Neuron (in vitro differentiated cells): ENCODE results near the gene GPC5.
"Not testable (repeated sequence)": the region's sequence is repeated elsewhere in the genome, so short reads cannot be mapped to it uniquely, and the experiment has no call there.

Source experiments
- H2AFZ ChIP-seq: one replicate; pipeline ENCODE4 v1.6.1; 2013; ENCODE audit warnings: low read depth, mild to moderate bottlenecking, inconsistent platforms, low read length, moderate library complexity
- H3K27me3 ChIP-seq: one replicate; pipeline ENCODE4 v1.6.1; 2013; ENCODE audit warnings: low read length; ENCODE audit not compliant: insufficient read depth
- H3K36me3 ChIP-seq: one replicate; pipeline ENCODE4 v1.6.1; 2013; ENCODE audit warnings: low read length; ENCODE audit not compliant: insufficient read depth
- H3K4me1 ChIP-seq: one replicate; pipeline ENCODE4 v1.6.1; 2013; ENCODE audit warnings: low read length; ENCODE audit not compliant: insufficient read depth
- H3K4me3 ChIP-seq: 2 replicates; pipeline ENCODE4 v1.5.1; 2013; ENCODE audit warnings: mild to moderate bottlenecking, low read length, moderate library complexity
- H3K9me3 ChIP-seq: one replicate; pipeline ENCODE4 v1.6.1; 2013; ENCODE audit warnings: low read length

Gene GPC5

DNA sequence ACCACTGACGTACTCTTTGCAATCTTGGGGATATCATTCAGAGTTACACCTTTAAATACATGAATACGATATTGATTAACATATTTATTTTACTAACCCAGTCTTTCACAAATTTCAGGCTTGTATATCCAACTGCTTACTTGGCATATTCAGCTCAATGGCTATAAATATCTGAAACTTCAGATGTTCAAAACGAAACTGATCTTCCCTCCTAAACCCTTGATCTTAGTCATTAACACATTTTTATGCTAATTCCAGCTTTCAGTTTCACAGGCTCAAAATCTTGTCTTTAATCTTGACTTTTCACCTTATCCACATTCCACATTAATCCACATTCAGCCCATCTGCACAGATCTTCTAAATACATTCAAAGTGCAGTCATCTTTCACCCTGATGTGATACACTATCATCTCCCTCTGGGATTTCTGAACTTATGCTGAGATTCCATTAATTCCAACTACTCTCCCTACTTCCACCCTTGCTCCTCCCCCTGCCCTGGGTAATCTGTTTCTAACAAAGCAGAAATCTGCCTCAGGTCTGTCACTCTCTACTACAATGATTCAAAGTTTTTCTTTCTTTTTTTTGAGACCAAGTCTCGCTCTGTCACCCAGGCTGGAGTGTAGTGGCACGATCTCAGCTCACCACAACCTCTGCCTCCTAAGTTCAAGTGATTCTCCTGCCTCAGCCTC lies 387.2 kb downstream of the GPC5 start:
- no peak overlapping the region for H3K4me3 ChIP-seq
- H3K27me3 ChIP-seq, result no peaks in the 10 kb centered on the region
- no peak overlapping the region for H2AFZ ChIP-seq
- no peaks in the 10 kb centered on the region for H3K9me3 ChIP-seq
- no peaks in the 10 kb centered on the region for H3K36me3 ChIP-seq
- H3K4me1 ChIP-seq, result no peaks in the 10 kb centered on the region

DNA sequence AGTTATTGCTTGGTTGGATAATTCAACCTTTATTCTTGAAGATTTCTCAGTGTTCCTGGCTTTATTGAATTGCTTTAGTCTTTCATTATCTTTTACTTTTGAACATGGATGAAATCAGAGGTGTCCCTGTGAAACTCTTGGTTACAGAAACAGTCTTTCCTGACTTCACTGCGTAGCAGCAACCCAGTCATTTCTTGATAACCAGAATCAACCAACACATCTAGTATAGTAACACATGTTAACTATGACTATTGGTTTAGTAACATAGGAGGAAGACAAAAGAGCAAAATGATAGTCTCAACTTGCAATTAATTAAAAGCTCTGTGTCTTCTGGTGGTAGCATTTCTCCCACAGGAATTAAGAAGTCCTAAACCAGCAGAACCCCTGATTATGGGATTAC lies 393.6 kb downstream of the GPC5 start:
- Histone ChIP-seq H3K4me1 (no peaks in the 10 kb centered on the region), H3K4me3 (no peak overlapping the region), H2AFZ (no peak overlapping the region), H3K36me3 (no peaks in the 10 kb centered on the region), H3K9me3 (no peaks in the 10 kb centered on the region), H3K27me3 (no peaks in the 10 kb centered on the region)

DNA sequence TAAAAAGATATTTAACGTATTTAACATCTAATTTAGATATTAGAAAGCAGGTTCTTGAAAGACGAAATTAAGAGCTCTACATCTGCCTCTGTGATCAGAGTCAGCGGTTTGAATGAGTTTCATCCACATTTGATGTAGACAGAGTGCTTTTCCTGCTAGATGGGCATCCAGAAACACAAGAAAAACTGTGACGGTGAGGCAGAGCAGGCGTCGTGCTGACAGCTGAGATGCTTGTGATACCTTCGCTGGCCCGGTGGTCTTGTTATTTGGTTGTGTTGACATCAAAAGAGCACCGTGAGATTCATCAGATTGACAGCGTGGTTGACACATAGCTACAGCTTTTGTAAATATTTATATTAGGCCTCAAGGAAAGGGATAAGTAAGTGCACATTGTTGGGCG lies 399.1 kb downstream of the GPC5 start:
- H3K36me3 ChIP-seq, result no peaks in the 10 kb centered on the region
- H3K4me3 ChIP-seq, result no peak overlapping the region
- H3K9me3 ChIP-seq, result no peaks in the 10 kb centered on the region
- no peaks in the 10 kb centered on the region for H3K4me1 ChIP-seq
- H2AFZ ChIP-seq, result no peak overlapping the region
- no peaks in the 10 kb centered on the region for H3K27me3 ChIP-seq

DNA sequence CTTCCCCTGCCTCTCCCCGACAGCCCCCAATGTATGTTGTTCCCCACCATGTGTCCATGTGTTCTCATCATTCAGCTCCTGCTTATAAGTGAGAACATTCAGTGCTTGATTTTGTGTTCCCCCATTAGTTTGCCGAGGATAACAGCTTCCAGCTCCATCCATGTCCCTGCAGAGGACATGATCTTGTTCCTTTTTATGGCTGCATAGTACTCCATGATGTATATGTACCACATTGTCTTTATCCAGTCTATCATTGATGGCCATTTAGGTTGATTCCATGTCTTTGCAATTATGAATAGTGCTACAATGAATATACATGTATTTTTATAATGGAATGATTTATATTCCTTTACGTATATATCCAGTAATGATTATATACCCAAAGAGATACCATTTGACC lies 399.9 kb downstream of the GPC5 start:
- not testable (repeated sequence) for H3K27me3 ChIP-seq, H2AFZ ChIP-seq, H3K4me1 ChIP-seq, H3K36me3 ChIP-seq, H3K9me3 ChIP-seq, H3K4me3 ChIP-seq

GRCh38 chr13:91801772-91802171 lies 403.4 kb downstream of the GPC5 start:
- not testable (repeated sequence) for H3K9me3 ChIP-seq, H3K27me3 ChIP-seq, H2AFZ ChIP-seq, H3K36me3 ChIP-seq, H3K4me1 ChIP-seq, H3K4me3 ChIP-seq

DNA sequence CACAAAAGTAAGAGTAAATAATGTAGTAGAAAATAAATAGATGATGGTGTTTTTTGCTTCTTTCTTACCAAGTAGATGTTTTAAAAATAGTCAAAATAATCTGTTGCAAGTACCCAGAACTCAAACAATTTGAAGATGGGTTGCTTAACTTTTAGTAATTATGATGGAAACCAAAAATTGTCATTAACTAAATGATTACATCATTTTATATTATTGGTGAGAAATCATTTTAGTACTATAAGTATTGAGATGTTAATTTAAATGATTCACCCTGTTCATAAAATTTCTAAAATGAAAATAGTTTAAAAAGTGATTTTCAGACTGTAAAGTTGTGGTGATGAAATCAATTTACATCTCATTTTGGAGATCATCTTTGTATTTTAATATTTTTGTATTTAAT lies 404.5 kb downstream of the GPC5 start:
- H3K4me3 ChIP-seq, result no peak overlapping the region
- H2AFZ ChIP-seq, result no peak overlapping the region
- no peaks in the 10 kb centered on the region for H3K36me3 ChIP-seq
- H3K4me1 ChIP-seq, result no peaks in the 10 kb centered on the region
- no peaks in the 10 kb centered on the region for H3K9me3 ChIP-seq
- H3K27me3 ChIP-seq, result no peaks in the 10 kb centered on the region

GRCh38 chr13:91804724-91805123 lies 406.3 kb downstream of the GPC5 start:
- H3K9me3 ChIP-seq, result no peaks in the 10 kb centered on the region
- no peaks in the 10 kb centered on the region for H3K27me3 ChIP-seq
- H3K4me3 ChIP-seq, result no peak overlapping the region
- H3K4me1 ChIP-seq, result no peaks in the 10 kb centered on the region
- H3K36me3 ChIP-seq, result no peaks in the 10 kb centered on the region
- no peak overlapping the region for H2AFZ ChIP-seq

- no peak overlapping the region for H2AFZ ChIP-seq
- H3K9me3 ChIP-seq, result no peaks in the 10 kb centered on the region
- no peaks in the 10 kb centered on the region for H3K27me3 ChIP-seq
- no peak overlapping the region for H3K4me3 ChIP-seq
- H3K36me3 ChIP-seq, result no peaks in the 10 kb centered on the region
- H3K4me1 ChIP-seq, result no peaks in the 10 kb centered on the region
Measured at GRCh38 chr13:91805605-91806004, 407.2 kb downstream of the GPC5 start.

DNA sequence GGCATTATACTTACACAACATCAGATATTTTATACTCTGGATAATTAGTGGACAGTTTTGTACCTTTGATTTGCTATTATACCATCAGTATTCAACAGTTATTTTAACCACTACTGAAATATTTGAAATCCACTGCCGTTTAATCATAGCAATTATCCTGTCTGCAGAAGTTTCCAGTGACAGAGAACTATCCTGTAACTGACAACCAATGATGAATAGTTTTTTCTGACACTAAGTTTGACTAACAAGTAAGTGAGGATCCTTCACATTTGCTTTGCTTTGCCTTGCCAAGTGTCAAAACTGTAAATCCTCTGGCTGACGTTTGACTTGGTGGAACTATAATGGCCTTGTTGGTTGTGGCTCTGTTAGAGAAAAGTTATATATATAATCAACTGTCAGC lies 410.7 kb downstream of the GPC5 start:
- no peak overlapping the region for H2AFZ ChIP-seq
- no peaks in the 10 kb centered on the region for H3K27me3 ChIP-seq
- H3K4me3 ChIP-seq, result no peak overlapping the region
- no peaks in the 10 kb centered on the region for H3K36me3 ChIP-seq
- H3K9me3 ChIP-seq, result no peaks in the 10 kb centered on the region
- H3K4me1 ChIP-seq, result no peaks in the 10 kb centered on the region

DNA sequence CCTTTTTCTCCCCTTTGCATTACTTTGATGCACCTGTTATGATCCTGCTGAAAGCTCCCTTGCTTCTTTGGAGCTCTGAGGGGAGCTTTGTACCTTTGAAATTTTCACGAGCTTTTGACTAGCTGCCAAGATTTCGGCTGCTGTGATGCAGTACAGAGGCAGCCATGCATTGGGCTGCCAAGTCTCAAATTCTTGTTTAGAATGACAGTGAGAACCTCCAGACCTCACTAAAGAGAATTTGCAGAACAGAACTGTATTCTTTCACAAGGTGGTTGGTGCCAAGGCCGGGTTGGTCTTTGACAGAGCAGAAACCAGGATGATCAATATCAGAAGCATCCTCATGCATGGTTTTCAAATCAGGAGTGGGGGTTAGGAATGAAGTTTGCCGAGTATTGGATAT lies 414.8 kb downstream of the GPC5 start:
- no peak overlapping the region for H3K4me3 ChIP-seq
- no peaks in the 10 kb centered on the region for H3K36me3 ChIP-seq
- no peaks in the 10 kb centered on the region for H3K9me3 ChIP-seq
- H2AFZ ChIP-seq, result no peak overlapping the region
- no peaks in the 10 kb centered on the region for H3K27me3 ChIP-seq
- no peaks in the 10 kb centered on the region for H3K4me1 ChIP-seq

DNA sequence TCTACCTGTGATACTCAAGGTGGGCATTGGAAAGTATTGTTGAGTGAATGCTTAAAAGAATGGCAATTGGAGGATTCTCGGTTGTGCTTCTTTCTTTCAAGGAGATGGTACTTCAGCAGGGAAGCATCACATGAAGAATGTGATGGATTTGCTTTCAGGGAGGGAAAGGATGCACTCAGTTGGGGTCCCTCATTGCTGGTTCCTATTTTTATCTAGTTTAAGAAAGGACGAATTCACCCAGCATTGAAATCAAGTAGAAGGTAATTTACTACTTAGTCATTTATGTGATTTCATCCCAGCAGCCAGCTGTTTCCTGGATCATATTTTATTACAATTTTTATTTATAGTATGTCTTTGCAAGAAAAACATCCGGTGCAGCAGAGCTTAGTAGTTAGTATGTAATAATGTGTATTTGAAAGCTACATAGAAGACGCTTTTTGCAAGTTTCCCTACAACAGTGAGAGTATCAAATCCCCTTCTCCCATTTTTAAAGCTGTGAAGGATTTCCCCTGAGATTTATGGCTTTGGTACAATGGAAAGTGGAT lies 417.9 kb downstream of the GPC5 start:
- Histone ChIP-seq H3K4me1 (no peaks in the 10 kb centered on the region), H3K36me3 (no peaks in the 10 kb centered on the region), H2AFZ (no peak overlapping the region), H3K4me3 (no peak overlapping the region), H3K9me3 (no peaks in the 10 kb centered on the region), H3K27me3 (no peaks in the 10 kb centered on the region)

DNA sequence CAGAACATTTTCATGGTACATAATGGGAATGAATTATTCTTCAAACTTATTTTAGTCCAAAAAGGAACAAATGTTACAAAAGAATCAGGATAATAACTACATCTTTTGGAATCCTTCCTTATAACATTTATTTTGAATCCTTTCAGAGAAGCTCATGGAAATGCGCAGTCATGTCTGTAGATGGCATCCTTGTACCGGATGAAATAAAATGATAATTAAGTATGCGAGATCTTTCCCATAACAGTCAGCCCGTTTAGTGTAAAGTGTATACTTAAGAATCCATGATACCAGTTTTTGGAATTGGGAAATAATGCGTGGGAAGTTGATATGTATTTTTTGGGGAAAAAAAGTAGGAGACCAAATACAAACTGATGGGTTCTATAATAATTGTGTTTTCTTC lies 418.8 kb downstream of the GPC5 start:
- Histone ChIP-seq H3K36me3 (no peaks in the 10 kb centered on the region), H3K27me3 (no peaks in the 10 kb centered on the region), H3K9me3 (no peaks in the 10 kb centered on the region), H3K4me3 (no peak overlapping the region), H2AFZ (no peak overlapping the region), H3K4me1 (no peaks in the 10 kb centered on the region)

DNA sequence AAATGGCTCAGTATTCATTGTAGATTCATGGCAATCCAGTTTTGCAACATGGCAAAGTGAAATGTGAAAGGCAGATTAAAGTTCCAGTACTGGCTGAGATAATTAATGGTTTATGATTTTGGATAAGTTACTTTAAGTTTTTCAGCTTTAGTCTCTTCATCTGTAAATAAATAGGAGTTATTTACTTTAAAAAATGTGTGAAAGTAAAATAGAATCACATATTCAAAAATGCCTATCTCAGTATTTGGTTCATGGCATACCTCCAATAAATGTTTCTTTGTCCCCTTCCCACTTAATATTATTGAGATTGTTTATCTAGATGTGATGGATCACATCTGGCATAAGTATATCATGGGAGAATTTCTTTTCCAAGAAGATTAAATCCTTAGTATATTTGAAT lies 426.0 kb downstream of the GPC5 start:
- H3K4me1 ChIP-seq, result no peaks in the 10 kb centered on the region
- no peak overlapping the region for H3K4me3 ChIP-seq
- no peaks in the 10 kb centered on the region for H3K27me3 ChIP-seq
- no peak overlapping the region for H2AFZ ChIP-seq
- no peaks in the 10 kb centered on the region for H3K36me3 ChIP-seq
- H3K9me3 ChIP-seq, result no peaks in the 10 kb centered on the region

DNA sequence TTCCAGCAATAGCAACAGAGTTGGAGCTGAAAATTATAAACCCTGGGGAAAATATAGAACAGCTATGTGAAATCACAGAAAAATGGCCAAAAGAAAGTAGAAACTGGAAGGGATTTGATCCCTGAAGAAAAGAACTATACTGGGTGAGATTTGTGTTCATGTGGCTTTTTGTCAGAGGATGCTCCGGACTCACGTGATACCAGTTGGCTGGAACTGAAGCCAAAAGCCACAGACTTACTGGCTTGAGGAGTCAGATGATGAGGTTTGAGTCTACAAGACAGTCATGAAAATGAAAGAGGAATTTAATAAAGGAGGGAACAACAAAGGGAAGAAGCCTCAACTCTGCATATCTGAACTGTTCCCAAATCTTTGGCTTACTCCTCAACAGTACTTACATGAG lies 427.1 kb downstream of the GPC5 start:
- no peaks in the 10 kb centered on the region for H3K27me3 ChIP-seq

More for the DNA sequence above, 427.1 kb downstream of the GPC5 start:
- H3K4me1 ChIP-seq, result no peaks in the 10 kb centered on the region
- H3K4me3 ChIP-seq, result no peak overlapping the region
- no peak overlapping the region for H2AFZ ChIP-seq
- no peaks in the 10 kb centered on the region for H3K9me3 ChIP-seq
- H3K36me3 ChIP-seq, result no peaks in the 10 kb centered on the region
